ENCODE measurements around the gene ELP5.
A peak's percentile ranks its signal among the peaks of the same experiment; 100 is the strongest.

Gene ELP5

GRCh38 chr17:7218166-7218565, 33.8 kb upstream of the ELP5 start:
- no peak for DNase-seq
- in situ Hi-C loops (cut with MboI; ENCODE audit: low pct_unique_long_range_greater_than_20kb, low sequenced_read_pairs): no loop called here

- in situ Hi-C loops (cut with MboI; ENCODE audit: low pct_unique_long_range_greater_than_20kb, low sequenced_read_pairs): no loop called here
- no peak for DNase-seq
These were observed 33.3 kb upstream of the ELP5 start for GRCh38 chr17:7218758-7219157.

- in situ Hi-C loops (cut with MboI; ENCODE audit: low pct_unique_long_range_greater_than_20kb, low sequenced_read_pairs): no loop called here
- no peak for DNase-seq
These were observed 32.7 kb upstream of the ELP5 start for GRCh38 chr17:7219229-7219811.

- in situ Hi-C loops (cut with MboI; ENCODE audit: low pct_unique_long_range_greater_than_20kb, low sequenced_read_pairs): no loop called here
- DNase-seq: peak; percentile 85
These were observed 32.0 kb upstream of the ELP5 start, which contains the start of the genes ACADVL and DLG4 for GRCh38 chr17:7219812-7220592. ACADVL (plus strand) TSS chr17:7219938; CDS start chr17:7219985, 47 bp downstream. DLG4 (minus strand) TSS chr17:7219836.

- DNase-seq: peak; percentile 81
- in situ Hi-C loops (cut with MboI; ENCODE audit: low pct_unique_long_range_greater_than_20kb, low sequenced_read_pairs): no loop called here
These were observed 31.3 kb upstream of the ELP5 start for GRCh38 chr17:7220593-7221277.

GRCh38 chr17:7221278-7222092, 30.5 kb upstream of the ELP5 start:
- DNase-seq: no peak
- in situ Hi-C loops (cut with MboI; ENCODE audit: low pct_unique_long_range_greater_than_20kb, low sequenced_read_pairs): no loop called here

- in situ Hi-C loops (cut with MboI; ENCODE audit: low pct_unique_long_range_greater_than_20kb, low sequenced_read_pairs): no loop called here
- no peak for DNase-seq
These were observed 29.7 kb upstream of the ELP5 start for GRCh38 chr17:7222093-7222971.

- DNase-seq: no peak
- in situ Hi-C loops (cut with MboI; ENCODE audit: low pct_unique_long_range_greater_than_20kb, low sequenced_read_pairs): no loop called here
These were observed 29.1 kb upstream of the ELP5 start for GRCh38 chr17:7222972-7223292.

GRCh38 chr17:7223375-7223774, 28.6 kb upstream of the ELP5 start:
- in situ Hi-C loops (cut with MboI; ENCODE audit: low pct_unique_long_range_greater_than_20kb, low sequenced_read_pairs): no loop called here
- DNase-seq: no peak

- in situ Hi-C loops (cut with MboI; ENCODE audit: low pct_unique_long_range_greater_than_20kb, low sequenced_read_pairs): no loop called here
These were observed 27.9 kb upstream of the ELP5 start for GRCh38 chr17:7224110-7224509.

GRCh38 chr17:7224661-7225111, 27.3 kb upstream of the ELP5 start:
- DNase-seq: no peak
- in situ Hi-C loops (cut with MboI; ENCODE audit: low pct_unique_long_range_greater_than_20kb, low sequenced_read_pairs): no loop called here

More at GRCh38 chr17:7224110-7224509, 27.9 kb upstream of the ELP5 start:
- DNase-seq: no peak

GRCh38 chr17:7225711-7226331, 26.2 kb upstream of the ELP5 start:
- no peak for DNase-seq
- in situ Hi-C loops (cut with MboI; ENCODE audit: low pct_unique_long_range_greater_than_20kb, low sequenced_read_pairs): no loop called here

- in situ Hi-C loops (cut with MboI; ENCODE audit: low pct_unique_long_range_greater_than_20kb, low sequenced_read_pairs): no loop called here
These were observed 25.0 kb upstream of the ELP5 start for GRCh38 chr17:7226721-7227710.

GRCh38 chr17:7228920-7229319, 23.1 kb upstream of the ELP5 start:
- in situ Hi-C loops (cut with MboI; ENCODE audit: low pct_unique_long_range_greater_than_20kb, low sequenced_read_pairs): no loop called here
- DNase-seq: no peak

More at GRCh38 chr17:7226721-7227710, 25.0 kb upstream of the ELP5 start:
- DNase-seq: no peak

GRCh38 chr17:7229504-7229903, 22.5 kb upstream of the ELP5 start:
- in situ Hi-C loops (cut with MboI; ENCODE audit: low pct_unique_long_range_greater_than_20kb, low sequenced_read_pairs): no loop called here
- no peak for DNase-seq

GRCh38 chr17:7232114-7232513, 19.9 kb upstream of the ELP5 start:
- in situ Hi-C loops (cut with MboI; ENCODE audit: low pct_unique_long_range_greater_than_20kb, low sequenced_read_pairs): no loop called here
- DNase-seq: no peak

GRCh38 chr17:7233701-7234082, 18.3 kb upstream of the ELP5 start:
- in situ Hi-C loops (cut with MboI; ENCODE audit: low pct_unique_long_range_greater_than_20kb, low sequenced_read_pairs): no loop called here
- no peak for DNase-seq
